Loucy (cell line): ENCODE results near the gene CMC2.

Source experiments
- H2AFZ ChIP-seq: fragments of 200-600 bp; sonication (generic); 2 replicates; pipeline ENCODE4 v1.6.0; 2016; ENCODE audit warnings: antibody characterized with exemption, mild to moderate bottlenecking, low read length, moderate library complexity
- H3F3A ChIP-seq: fragments of 200-600 bp; 2 replicates; pipeline ENCODE4 v1.6.0; 2016; ENCODE audit warnings: antibody characterized with exemption, low read depth, mild to moderate bottlenecking
- H3K27me3 ChIP-seq: fragments of 200-600 bp; sonication (generic); 2 replicates; pipeline ENCODE4 v1.6.1; 2014; ENCODE audit warnings: low read length, mild to moderate bottlenecking; ENCODE audit not compliant: insufficient read depth, poor library complexity, severe bottlenecking
- H3K36me3 ChIP-seq: fragments of 200-600 bp; sonication (generic); 2 replicates; pipeline ENCODE4 v1.6.1; 2016; ENCODE audit warnings: low read length; ENCODE audit not compliant: insufficient read depth
- H3K4me1 ChIP-seq: fragments of 200-600 bp; sonication (generic); 2 replicates; pipeline ENCODE4 v1.5.1; 2014; ENCODE audit warnings: low read length, mild to moderate bottlenecking; ENCODE audit not compliant: insufficient read depth, poor library complexity, severe bottlenecking
- H3K4me2 ChIP-seq: fragments of 200-600 bp; sonication (generic); 2 replicates; pipeline ENCODE4 v1.6.0; 2014; ENCODE audit warnings: antibody characterized with exemption, low read length, low read depth, mild to moderate bottlenecking; ENCODE audit not compliant: poor library complexity, severe bottlenecking
- H3K4me3 ChIP-seq: fragments of 200-600 bp; sonication (generic); 2 replicates; pipeline ENCODE4 v1.5.1; 2014; ENCODE audit warnings: low read length, mild to moderate bottlenecking, mixed read lengths; ENCODE audit not compliant: poor library complexity, severe bottlenecking
- H3K79me2 ChIP-seq: fragments of 200-600 bp; sonication (generic); 2 replicates; pipeline ENCODE4 v1.6.1; 2014; ENCODE audit warnings: low read length; ENCODE audit not compliant: insufficient read depth
- H3K9ac ChIP-seq: fragments of 200-600 bp; sonication (generic); 2 replicates; pipeline ENCODE4 v1.6.0; 2014; ENCODE audit warnings: mild to moderate bottlenecking, low read depth, low read length, moderate library complexity; ENCODE audit not compliant: poor library complexity, severe bottlenecking
- H3K9me2 ChIP-seq: fragments of 200-600 bp; sonication (generic); replicated peaks from 2 replicates; pipeline ENCODE4 v1.6.1; 2016; ENCODE audit warnings: low read depth, low read length, mixed read lengths
- H3K9me3 ChIP-seq: fragments of 200-600 bp; sonication (generic); 2 replicates; pipeline ENCODE4 v1.6.1; 2014; ENCODE audit warnings: mild to moderate bottlenecking, antibody characterized with exemption, low read length, low read depth; ENCODE audit not compliant: insufficient read depth
- H4K20me1 ChIP-seq: fragments of 200-600 bp; sonication (generic); 2 replicates; pipeline ENCODE4 v1.6.0; 2014; ENCODE audit warnings: antibody characterized with exemption, low read length, mild to moderate bottlenecking; ENCODE audit not compliant: insufficient read depth, poor library complexity, severe bottlenecking
- EZH2phosphoT487 ChIP-seq: fragments of 200-600 bp; IDR thresholded peaks from 2 replicates; pipeline ENCODE4 v1.6.1; 2018; ENCODE audit warnings: antibody characterized with exemption, mild to moderate bottlenecking, moderate library complexity, borderline replicate concordance
- TF ChIP-seq, protein P1 (sequence below): fragments of 200-600 bp; sonication (generic); conservative IDR thresholded peaks from 2 replicates; pipeline ENCODE4 v1.5.1; 2014; ENCODE audit warnings: mild to moderate bottlenecking, antibody characterized with exemption, low read length

CMC2 gene

DNA sequence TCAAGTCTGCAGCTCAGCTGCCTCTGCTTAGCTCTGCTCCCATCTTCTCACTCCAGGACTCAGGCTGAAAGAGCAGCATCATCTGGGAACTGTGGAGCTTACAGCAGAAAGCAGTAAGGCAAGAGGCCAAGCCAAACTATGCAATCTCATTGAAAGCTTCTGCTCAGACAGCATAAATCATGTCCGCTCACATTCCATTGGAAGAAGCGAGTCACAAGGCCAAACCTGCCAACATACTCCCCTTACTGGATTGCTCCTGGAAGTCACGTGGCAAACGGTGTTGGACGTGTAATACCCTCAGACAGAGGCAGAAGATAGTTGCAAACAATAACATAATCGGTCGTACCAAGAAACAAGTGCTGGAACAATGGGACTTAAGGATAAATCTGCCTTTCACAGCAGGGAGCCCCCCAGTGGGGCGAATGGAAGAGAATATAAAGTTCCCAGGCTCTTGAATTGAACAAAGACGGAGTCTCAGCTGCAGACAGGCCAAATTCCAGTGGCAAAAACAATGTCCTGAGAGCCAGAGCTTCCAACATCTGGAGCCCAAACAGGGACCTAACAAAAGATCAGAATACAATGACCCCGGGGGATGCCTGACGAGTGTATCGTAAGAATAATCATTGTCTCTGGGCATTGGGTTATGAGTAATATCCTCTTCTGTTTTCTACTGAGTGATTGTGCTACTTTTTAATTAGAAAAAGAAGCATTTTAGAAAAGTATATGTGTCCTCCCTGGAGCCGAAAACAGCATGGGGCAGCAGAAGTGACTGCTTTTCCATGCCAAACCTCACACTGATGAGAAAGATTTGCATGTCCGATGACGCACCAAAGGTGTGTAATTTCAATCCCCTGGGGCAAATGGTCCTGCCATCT, 68.4 kb downstream of the CMC2 start:
- Histone ChIP-seq H3K36me3 (no peaks in the 10 kb centered on the region), H3K4me1 (no peaks in the 10 kb centered on the region), H3K9me3 (no peaks in the 10 kb centered on the region), H3F3A (no peaks in the 10 kb centered on the region), H3K4me3 (no peak overlapping the region), H3K79me2 (no peaks in the 10 kb centered on the region), H3K27me3 (no peaks in the 10 kb centered on the region), H2AFZ (no peak overlapping the region), H3K9ac (no peak overlapping the region), H3K9me2 (no peaks in the 10 kb centered on the region), H4K20me1 (no peaks in the 10 kb centered on the region), H3K4me2 (no peak overlapping the region)
- no peak for TF ChIP-seq EZH2phosphoT487
- TF ChIP-seq, protein P1, sequence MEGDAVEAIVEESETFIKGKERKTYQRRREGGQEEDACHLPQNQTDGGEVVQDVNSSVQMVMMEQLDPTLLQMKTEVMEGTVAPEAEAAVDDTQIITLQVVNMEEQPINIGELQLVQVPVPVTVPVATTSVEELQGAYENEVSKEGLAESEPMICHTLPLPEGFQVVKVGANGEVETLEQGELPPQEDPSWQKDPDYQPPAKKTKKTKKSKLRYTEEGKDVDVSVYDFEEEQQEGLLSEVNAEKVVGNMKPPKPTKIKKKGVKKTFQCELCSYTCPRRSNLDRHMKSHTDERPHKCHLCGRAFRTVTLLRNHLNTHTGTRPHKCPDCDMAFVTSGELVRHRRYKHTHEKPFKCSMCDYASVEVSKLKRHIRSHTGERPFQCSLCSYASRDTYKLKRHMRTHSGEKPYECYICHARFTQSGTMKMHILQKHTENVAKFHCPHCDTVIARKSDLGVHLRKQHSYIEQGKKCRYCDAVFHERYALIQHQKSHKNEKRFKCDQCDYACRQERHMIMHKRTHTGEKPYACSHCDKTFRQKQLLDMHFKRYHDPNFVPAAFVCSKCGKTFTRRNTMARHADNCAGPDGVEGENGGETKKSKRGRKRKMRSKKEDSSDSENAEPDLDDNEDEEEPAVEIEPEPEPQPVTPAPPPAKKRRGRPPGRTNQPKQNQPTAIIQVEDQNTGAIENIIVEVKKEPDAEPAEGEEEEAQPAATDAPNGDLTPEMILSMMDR: no peak

DNA sequence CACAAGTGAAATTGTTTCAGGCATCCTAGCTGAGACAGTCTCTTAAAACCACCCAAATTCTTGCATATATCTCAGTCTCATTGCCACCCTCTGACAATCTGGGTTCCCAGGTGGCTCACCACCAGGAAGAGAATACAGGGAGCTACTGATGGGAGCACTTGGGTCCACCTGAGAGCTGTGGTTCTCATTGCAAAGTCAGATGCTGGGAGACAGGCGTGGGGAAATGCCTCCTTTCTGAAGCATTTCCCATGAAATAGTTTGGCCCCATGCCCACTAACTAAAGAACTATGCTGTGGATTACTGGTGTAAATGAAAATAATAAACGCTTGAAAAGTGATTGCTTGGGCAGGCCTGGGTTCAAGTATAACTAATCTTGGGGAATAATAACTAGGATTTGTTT, 70.3 kb downstream of the CMC2 start:
- no peaks in the 10 kb centered on the region for H3F3A ChIP-seq
- no peaks in the 10 kb centered on the region for H4K20me1 ChIP-seq
- no peak overlapping the region for H3K4me3 ChIP-seq
- H3K36me3 ChIP-seq: no peaks in the 10 kb centered on the region
- H3K9ac ChIP-seq: no peak overlapping the region
- TF ChIP-seq, protein P1: no peak
- TF ChIP-seq EZH2phosphoT487: no peak
- no peak overlapping the region for H2AFZ ChIP-seq
- no peaks in the 10 kb centered on the region for H3K9me3 ChIP-seq
- no peaks in the 10 kb centered on the region for H3K4me1 ChIP-seq
- no peak overlapping the region for H3K4me2 ChIP-seq
- peaks cover 9% of the 10 kb centered on the region for H3K27me3 ChIP-seq
- no peaks in the 10 kb centered on the region for H3K79me2 ChIP-seq
- no peaks in the 10 kb centered on the region for H3K9me2 ChIP-seq

DNA sequence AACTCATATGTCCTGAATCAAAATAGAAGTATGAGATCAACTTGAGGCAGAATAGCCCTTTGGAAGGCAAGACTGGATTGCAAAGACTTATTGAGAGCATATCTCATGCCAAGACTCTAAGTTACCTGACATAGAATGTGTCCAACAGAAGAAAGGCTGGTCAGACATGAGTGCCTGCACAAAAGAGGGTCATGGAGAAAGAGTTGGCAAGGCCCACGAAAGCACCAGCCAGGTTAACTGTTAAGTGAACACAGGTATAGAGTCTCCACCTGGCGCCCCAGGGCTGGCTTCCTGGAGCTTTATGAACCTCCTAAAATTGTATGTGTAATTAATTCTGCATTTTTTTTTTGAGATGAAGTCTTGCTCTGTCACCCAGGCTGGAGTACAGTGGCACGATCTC, 71.0 kb downstream of the CMC2 start:
- Histone ChIP-seq H3K4me2 (no peak overlapping the region), H3K27me3 (peaks cover 9% of the 10 kb centered on the region), H3K79me2 (no peaks in the 10 kb centered on the region), H3K9me2 (no peaks in the 10 kb centered on the region), H2AFZ (no peak overlapping the region), H3K4me1 (no peaks in the 10 kb centered on the region), H3K9ac (no peak overlapping the region), H3K36me3 (no peaks in the 10 kb centered on the region), H3F3A (no peaks in the 10 kb centered on the region), H3K9me3 (no peaks in the 10 kb centered on the region), H4K20me1 (no peaks in the 10 kb centered on the region), H3K4me3 (no peak overlapping the region)
- TF ChIP-seq, protein P1: no peak
- TF ChIP-seq EZH2phosphoT487: no peak
